ENCODE data around the gene MAP2K2. TPM values are rescaled to one million over a fixed set of nuclear protein-coding genes. Genes with fewer than 3 reads are reported as not detected.
A peak's percentile ranks its signal among the peaks of the same experiment; 100 is the strongest.

The MAP2K2 gene
- total and polyA plus RNA-seq, 9 of the 15 experiments (the other 6 are each of a cell fraction or from before 2014, with no cell fraction given) = 1.0 to 151 (median 58.3) TPM

DNA sequence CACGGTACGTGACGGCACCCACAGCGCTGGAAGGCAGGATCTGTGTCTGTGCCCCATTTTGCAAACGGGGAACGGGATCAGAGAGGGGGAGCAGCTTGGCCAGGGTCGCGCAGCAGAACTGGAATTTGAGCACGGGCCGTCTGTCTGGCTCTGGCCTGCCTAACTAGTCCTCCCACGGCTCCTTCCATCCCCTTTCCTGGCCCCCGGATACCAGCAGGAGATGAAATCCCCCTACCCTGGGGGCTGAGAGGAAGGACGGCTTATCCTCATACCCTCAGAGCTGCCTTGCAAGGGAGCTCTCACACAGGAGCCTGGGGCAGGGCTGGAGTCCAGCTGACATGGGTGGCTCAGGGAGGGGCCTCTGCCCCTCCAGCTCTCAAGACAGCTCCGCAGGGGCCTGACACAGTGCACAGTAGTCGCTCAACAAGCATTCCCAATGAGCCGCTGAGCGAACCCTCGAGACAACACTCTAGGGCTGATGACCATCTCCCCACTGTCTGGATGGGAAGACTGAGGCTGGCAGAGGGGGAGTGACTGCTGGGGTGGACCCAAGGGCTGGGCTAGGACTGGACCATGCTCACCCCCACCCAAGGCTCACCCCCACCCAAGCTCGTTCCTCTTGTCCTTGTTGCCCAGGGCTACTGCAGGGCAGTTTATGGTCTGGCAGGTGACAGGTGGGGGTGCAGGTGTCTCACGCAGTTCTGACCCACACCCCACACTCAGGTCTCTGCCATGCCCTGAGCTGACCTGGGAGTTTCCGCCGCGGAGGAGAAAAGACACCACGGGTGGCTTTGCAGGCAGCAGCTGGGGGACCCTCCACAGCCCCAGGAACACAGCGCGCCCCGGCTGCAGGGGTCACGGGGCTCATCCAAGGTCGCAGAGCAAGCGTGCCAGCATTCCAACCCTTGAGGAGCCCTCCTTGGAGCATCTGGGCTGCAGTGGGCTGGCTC lies 61.2 kb downstream of the MAP2K2 start (continued):
- TF ChIP-seq, protein P1, sequence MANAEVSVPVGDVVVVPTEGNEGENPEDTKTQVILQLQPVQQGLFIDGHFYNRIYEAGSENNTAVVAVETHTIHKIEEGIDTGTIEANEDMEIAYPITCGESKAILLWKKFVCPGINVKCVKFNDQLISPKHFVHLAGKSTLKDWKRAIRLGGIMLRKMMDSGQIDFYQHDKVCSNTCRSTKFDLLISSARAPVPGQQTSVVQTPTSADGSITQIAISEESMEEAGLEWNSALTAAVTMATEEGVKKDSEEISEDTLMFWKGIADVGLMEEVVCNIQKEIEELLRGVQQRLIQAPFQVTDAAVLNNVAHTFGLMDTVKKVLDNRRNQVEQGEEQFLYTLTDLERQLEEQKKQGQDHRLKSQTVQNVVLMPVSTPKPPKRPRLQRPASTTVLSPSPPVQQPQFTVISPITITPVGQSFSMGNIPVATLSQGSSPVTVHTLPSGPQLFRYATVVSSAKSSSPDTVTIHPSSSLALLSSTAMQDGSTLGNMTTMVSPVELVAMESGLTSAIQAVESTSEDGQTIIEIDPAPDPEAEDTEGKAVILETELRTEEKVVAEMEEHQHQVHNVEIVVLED (CRISPR knock-in tag; IDR thresholded peaks at IDR 0.05) = no peak
- TF ChIP-seq, protein P2, sequence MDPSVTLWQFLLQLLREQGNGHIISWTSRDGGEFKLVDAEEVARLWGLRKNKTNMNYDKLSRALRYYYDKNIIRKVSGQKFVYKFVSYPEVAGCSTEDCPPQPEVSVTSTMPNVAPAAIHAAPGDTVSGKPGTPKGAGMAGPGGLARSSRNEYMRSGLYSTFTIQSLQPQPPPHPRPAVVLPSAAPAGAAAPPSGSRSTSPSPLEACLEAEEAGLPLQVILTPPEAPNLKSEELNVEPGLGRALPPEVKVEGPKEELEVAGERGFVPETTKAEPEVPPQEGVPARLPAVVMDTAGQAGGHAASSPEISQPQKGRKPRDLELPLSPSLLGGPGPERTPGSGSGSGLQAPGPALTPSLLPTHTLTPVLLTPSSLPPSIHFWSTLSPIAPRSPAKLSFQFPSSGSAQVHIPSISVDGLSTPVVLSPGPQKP (CRISPR knock-in tag; IDR thresholded peaks at IDR 0.05) = no peak
- TF ChIP-seq POLR2A (conservative IDR thresholded peaks at IDR 0.05) (0 out of 2 replicates have a peak, but pooled peaks have one; percentile 7), NCOA2 (IDR thresholded peaks at IDR 0.05; ENCODE audit: partially characterized antibody in 2 of 2) (no peak), ZNF707 (CRISPR knock-in tag; conservative IDR thresholded peaks at IDR 0.05) (no peak), BACH1 (tag; IDR thresholded peaks at IDR 0.05) (no peak), RBM34 (IDR thresholded peaks at IDR 0.05; ENCODE audit: borderline replicate concordance, insufficient read depth, low read length) (no peak), ZNF583 (CRISPR knock-in tag; IDR thresholded peaks at IDR 0.05) (no peak), ZNF224 (CRISPR knock-in tag; IDR thresholded peaks at IDR 0.05) (no peak), ZNF121 (CRISPR knock-in tag; conservative IDR thresholded peaks at IDR 0.05) (peak; percentile 75), DNMT1 (IDR thresholded peaks at IDR 0.05) (no peak), ZNF444 (CRISPR knock-in tag; IDR thresholded peaks at IDR 0.05) (no peak), KAT7 (CRISPR knock-in tag; IDR thresholded peaks at IDR 0.05; ENCODE audit: borderline replicate concordance) (no peak), MXI1 (IDR thresholded peaks at IDR 0.05; ENCODE audit: low read depth, low read length) (no peak), TCF7 (IDR thresholded peaks at IDR 0.05; ENCODE audit: borderline replicate concordance) (no peak), NCOR1 (IDR thresholded peaks at IDR 0.05) (no peak), NEUROD1 (IDR thresholded peaks at IDR 0.05; ENCODE audit: borderline replicate concordance, low read depth, low read length, partially characterized antibody) (no peak), SRF (CRISPR knock-in tag; IDR thresholded peaks at IDR 0.05) (no peak)
- TF ChIP-seq, protein P3, sequence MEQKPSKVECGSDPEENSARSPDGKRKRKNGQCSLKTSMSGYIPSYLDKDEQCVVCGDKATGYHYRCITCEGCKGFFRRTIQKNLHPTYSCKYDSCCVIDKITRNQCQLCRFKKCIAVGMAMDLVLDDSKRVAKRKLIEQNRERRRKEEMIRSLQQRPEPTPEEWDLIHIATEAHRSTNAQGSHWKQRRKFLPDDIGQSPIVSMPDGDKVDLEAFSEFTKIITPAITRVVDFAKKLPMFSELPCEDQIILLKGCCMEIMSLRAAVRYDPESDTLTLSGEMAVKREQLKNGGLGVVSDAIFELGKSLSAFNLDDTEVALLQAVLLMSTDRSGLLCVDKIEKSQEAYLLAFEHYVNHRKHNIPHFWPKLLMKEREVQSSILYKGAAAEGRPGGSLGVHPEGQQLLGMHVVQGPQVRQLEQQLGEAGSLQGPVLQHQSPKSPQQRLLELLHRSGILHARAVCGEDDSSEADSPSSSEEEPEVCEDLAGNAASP (IDR thresholded peaks at IDR 0.05) = no peak
- TF ChIP-seq, protein P4, sequence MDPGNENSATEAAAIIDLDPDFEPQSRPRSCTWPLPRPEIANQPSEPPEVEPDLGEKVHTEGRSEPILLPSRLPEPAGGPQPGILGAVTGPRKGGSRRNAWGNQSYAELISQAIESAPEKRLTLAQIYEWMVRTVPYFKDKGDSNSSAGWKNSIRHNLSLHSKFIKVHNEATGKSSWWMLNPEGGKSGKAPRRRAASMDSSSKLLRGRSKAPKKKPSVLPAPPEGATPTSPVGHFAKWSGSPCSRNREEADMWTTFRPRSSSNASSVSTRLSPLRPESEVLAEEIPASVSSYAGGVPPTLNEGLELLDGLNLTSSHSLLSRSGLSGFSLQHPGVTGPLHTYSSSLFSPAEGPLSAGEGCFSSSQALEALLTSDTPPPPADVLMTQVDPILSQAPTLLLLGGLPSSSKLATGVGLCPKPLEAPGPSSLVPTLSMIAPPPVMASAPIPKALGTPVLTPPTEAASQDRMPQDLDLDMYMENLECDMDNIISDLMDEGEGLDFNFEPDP (CRISPR knock-in tag; IDR thresholded peaks at IDR 0.05) = no peak
- TF ChIP-seq, protein P5, sequence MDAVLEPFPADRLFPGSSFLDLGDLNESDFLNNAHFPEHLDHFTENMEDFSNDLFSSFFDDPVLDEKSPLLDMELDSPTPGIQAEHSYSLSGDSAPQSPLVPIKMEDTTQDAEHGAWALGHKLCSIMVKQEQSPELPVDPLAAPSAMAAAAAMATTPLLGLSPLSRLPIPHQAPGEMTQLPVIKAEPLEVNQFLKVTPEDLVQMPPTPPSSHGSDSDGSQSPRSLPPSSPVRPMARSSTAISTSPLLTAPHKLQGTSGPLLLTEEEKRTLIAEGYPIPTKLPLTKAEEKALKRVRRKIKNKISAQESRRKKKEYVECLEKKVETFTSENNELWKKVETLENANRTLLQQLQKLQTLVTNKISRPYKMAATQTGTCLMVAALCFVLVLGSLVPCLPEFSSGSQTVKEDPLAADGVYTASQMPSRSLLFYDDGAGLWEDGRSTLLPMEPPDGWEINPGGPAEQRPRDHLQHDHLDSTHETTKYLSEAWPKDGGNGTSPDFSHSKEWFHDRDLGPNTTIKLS (IDR thresholded peaks at IDR 0.05; ENCODE audit: borderline replicate concordance, low read depth) = no peak
